ENCODE data around the gene IFFO2.

- TF ChIP-seq CTCF (IDR thresholded peaks at IDR 0.05) (peak in 1 of 4 experiments; percentile 17), POLR2AphosphoS5 (IDR thresholded peaks at IDR 0.05) (no peak), POLR2A (IDR thresholded peaks at IDR 0.05) (peak; percentile 84)
These were observed 54.4 kb downstream of the IFFO2 start for GRCh38 chr1:18901952-18902522.

Data from prostate gland (tissue), 2 donors.